Esophagus muscularis mucosa (tissue), 4 donors: ENCODE results near the gene MYO1B. TPM values are rescaled to one million over a fixed set of nuclear protein-coding genes. Genes with fewer than 3 reads are reported as not detected.

Experiments used
- DNase-seq: peaks from one replicate; pipeline ENCODE4 v3.0.0-alpha.2; 2017; ENCODE audit errors: extremely low spot score
- H3K27ac ChIP-seq, 4 donors: fragments of 200-600 bp; sonication (generic); replicated peaks in 1 of 4; 1 replicate in 3 of 4; 2 replicates in 1 of 4; pipeline ENCODE4 v1.5.1; 2016 to 2019; ENCODE audit warnings: mild to moderate bottlenecking in 1 of 4
- H3K27me3 ChIP-seq, 4 donors: fragments of 200-600 bp; sonication (generic); one replicate each; pipeline versions ENCODE4 v1.5.1 to v1.6.0; 2016 to 2019
- H3K36me3 ChIP-seq, 4 donors: fragments of 200-600 bp; sonication (generic); one replicate each; pipeline ENCODE4 v1.5.1; 2016 to 2019
- H3K4me1 ChIP-seq, 4 donors: fragments of 200-600 bp; sonication (generic); one replicate each; pipeline ENCODE4 v1.5.1; 2016 to 2019
- H3K4me3 ChIP-seq, 4 donors: fragments of 200-600 bp; sonication (generic); 1 replicate in 2 of 4; 2 replicates in 2 of 4; pipeline ENCODE4 v1.5.1; 2016 to 2019; ENCODE audit warnings: mild to moderate bottlenecking in 4 of 4, moderate library complexity in 1 of 4
- H3K9me3 ChIP-seq, 4 donors: fragments of 200-600 bp; sonication (generic); 1 replicate in 3 of 4; 2 replicates in 1 of 4; pipeline ENCODE4 v1.5.1; 2016 to 2019
- CTCF ChIP-seq, 3 experiments: fragments of 200-600 bp in 2 of 3; fragments of 450-650 bp in 1 of 3; sonication (generic) in 2 of 3; IDR thresholded peaks; one replicate each; pipeline ENCODE4 v1.5.1; 2017 to 2019; ENCODE audit warnings: antibody characterized with exemption in 3 of 3, mild to moderate bottlenecking in 2 of 3, moderate library complexity in 1 of 3
- EP300 ChIP-seq: sonication (generic); formaldehyde crosslinking; IDR thresholded peaks from one replicate; pipeline ENCODE4 v1.6.1; 2017; ENCODE audit warnings: antibody characterized with exemption
- POLR2A ChIP-seq: fragments of 450-650 bp; IDR thresholded peaks from one replicate; pipeline ENCODE4 v1.6.1; 2017; ENCODE audit warnings: antibody characterized with exemption, moderate library complexity, mild to moderate bottlenecking, low read depth
- POLR2AphosphoS5 ChIP-seq, 2 donors: sonication (generic); formaldehyde crosslinking; IDR thresholded peaks; one replicate each; pipeline ENCODE4 v1.6.1; 2017; ENCODE audit warnings: antibody characterized with exemption in 2 of 2
- whole genome bisulfite sequencing: methylation state at CpG from one replicate; pipeline ENCODE4 v1.1.5; 2018; 5-methylcytosine and 5-hydroxymethylcytosine counted together
- intact Hi-C: fragments of 100-400 bp; cut with DNase I; formaldehyde crosslinking; loops from one replicate; pipeline ENCODE4 v1.15.1; 2023
- total RNA-seq, 4 donors: library from RNA; depleted of rRNA; stranded (reverse); fragments of >200 nt; gene quantifications; one replicate each; pipeline versions ENCODE4 v1.1.0 to v1.2.1, GENCODE V29; 2016

The MYO1B gene
- total RNA-seq, 4 donors from 2014 or later: 14.8 to 17.3 (median 15.9) TPM

- H3K4me3 ChIP-seq: no peak overlapping the region
- no peaks in the 10 kb centered on the region for H3K27me3 ChIP-seq
- H3K36me3 ChIP-seq: peaks cover 0 to 42% (median 0%) of the 10 kb centered on the region in 4 donors
- intact Hi-C loops: no loop called here
- no peak overlapping the region for H3K27ac ChIP-seq
- H3K9me3 ChIP-seq: no peaks in the 10 kb centered on the region
- peaks cover 0 to 13% (median 2%) of the 10 kb centered on the region in 4 donors for H3K4me1 ChIP-seq
- no peak for DNase-seq
- TF ChIP-seq POLR2AphosphoS5 (IDR thresholded peaks at IDR 0.05) (no peak), CTCF (IDR thresholded peaks at IDR 0.05) (no peak), EP300 (no peak), POLR2A (no peak)
Measured at GRCh38 chr2:191415101-191415500, 169.9 kb downstream of the MYO1B start.

DNA sequence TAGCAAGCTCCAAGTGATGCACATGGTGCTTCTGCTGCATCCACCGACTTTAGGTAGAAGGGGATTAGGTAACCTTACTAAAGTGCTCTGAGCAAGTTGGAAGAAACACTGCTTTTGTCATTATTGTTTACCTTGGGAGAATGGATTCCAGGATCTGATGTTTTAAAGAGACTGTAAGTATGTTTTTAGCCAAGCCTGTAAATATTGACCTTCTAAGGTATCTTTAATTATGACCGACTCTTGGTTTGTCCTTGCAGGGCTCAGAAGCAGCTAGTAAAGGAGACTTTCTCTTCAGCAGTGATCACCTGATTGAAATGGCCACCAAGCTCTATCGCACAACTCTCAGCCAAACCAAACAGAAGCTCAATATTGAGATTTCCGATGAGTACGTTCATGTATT, 170.7 kb downstream of the MYO1B start:
- DNase-seq: no peak
- WGBS: 87% methylated on average over 5 of the region's 5 CpGs
- H3K4me1 ChIP-seq: peaks cover 0 to 10% (median 2%) of the 10 kb centered on the region in 4 donors
- intact Hi-C loops: no loop called here
- H3K27ac ChIP-seq: no peak overlapping the region
- H3K9me3 ChIP-seq: no peaks in the 10 kb centered on the region
- H3K27me3 ChIP-seq: no peaks in the 10 kb centered on the region
- H3K4me3 ChIP-seq: no peak overlapping the region
- peaks cover 0 to 39% (median 0%) of the 10 kb centered on the region in 4 donors for H3K36me3 ChIP-seq
- TF ChIP-seq CTCF (IDR thresholded peaks at IDR 0.05) (no peak), POLR2A (no peak), EP300 (no peak), POLR2AphosphoS5 (IDR thresholded peaks at IDR 0.05) (no peak)

DNA sequence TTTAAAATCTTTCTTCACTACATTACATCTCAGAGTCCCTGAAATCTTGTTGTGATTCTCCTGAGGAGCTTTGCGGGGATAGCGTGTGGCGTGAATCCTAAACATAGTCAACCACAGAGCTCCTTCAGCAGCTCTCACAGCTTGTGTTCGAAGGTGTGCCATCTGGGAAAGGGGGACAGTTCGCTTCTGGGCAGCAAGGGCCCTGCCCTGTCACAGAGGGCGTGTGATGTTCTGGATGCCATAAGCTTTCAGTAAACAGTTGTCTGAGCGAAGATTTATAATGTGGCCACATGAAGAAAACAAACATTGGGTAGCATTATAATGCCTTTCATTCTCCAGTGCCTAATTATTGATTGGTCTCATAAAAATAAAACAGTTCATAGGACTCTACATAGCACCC, 172.5 kb downstream of the MYO1B start:
- intact Hi-C loops: no loop called here

GRCh38 chr2:191421950-191422349, 176.7 kb downstream of the MYO1B start:
- H3K4me3 ChIP-seq: no peak overlapping the region
- intact Hi-C loops: no loop called here
- H3K4me1 ChIP-seq: no peaks in the 10 kb centered on the region
- DNase-seq: no peak
- TF ChIP-seq EP300 (no peak), CTCF (IDR thresholded peaks at IDR 0.05) (no peak), POLR2AphosphoS5 (IDR thresholded peaks at IDR 0.05) (no peak), POLR2A (no peak)
- H3K27me3 ChIP-seq: no peaks in the 10 kb centered on the region
- H3K27ac ChIP-seq: no peak overlapping the region
- H3K9me3 ChIP-seq: no peaks in the 10 kb centered on the region
- WGBS: 85% methylated on average over 2 of the region's 2 CpGs
- H3K36me3 ChIP-seq: peaks cover 0 to 11% (median 0%) of the 10 kb centered on the region in 4 donors

More for the DNA sequence above, 172.5 kb downstream of the MYO1B start:
- TF ChIP-seq CTCF (IDR thresholded peaks at IDR 0.05) (no peak), EP300 (no peak), POLR2A (no peak), POLR2AphosphoS5 (IDR thresholded peaks at IDR 0.05) (no peak)
- H3K4me3 ChIP-seq: no peak overlapping the region
- H3K9me3 ChIP-seq: no peaks in the 10 kb centered on the region
- peaks cover 0 to 32% (median 0%) of the 10 kb centered on the region in 4 donors for H3K36me3 ChIP-seq
- H3K4me1 ChIP-seq: no peaks in the 10 kb centered on the region
- H3K27me3 ChIP-seq: no peaks in the 10 kb centered on the region
- DNase-seq: no peak
- WGBS: 96% methylated on average over 7 of the region's 7 CpGs
- no peak overlapping the region for H3K27ac ChIP-seq

DNA sequence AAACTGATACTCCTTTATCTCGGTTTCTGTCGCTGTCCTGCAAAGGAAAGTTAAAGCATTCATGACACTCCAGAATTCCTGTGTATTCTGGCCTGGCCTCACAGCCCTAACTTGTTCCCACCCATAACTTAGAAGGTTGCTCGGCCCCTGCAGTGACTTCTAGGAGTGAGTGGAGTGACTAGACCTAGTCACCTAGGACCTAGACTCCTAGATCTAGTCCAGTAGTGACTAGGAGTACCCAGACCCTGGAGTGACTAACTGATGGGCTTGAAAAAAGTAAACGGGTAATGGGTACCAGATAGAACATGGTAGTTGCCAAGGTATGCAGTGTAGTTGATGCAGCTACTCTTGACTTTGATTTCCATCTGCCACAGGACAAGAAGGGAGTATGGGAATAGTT, 181.8 kb downstream of the MYO1B start:
- no peaks in the 10 kb centered on the region for H3K27me3 ChIP-seq
- H3K4me1 ChIP-seq: no peaks in the 10 kb centered on the region
- TF ChIP-seq POLR2AphosphoS5 (IDR thresholded peaks at IDR 0.05) (no peak), CTCF (IDR thresholded peaks at IDR 0.05) (no peak), POLR2A (no peak), EP300 (no peak)
- no peak overlapping the region for H3K27ac ChIP-seq
- H3K36me3 ChIP-seq: no peaks in the 10 kb centered on the region
- WGBS: 96% methylated on average over 4 of the region's 4 CpGs
- no peak overlapping the region for H3K4me3 ChIP-seq
- H3K9me3 ChIP-seq: no peaks in the 10 kb centered on the region
- intact Hi-C loops: no loop called here
- no peak for DNase-seq
